ENCODE measurements around the gene USP34.

USP34 gene

DNA sequence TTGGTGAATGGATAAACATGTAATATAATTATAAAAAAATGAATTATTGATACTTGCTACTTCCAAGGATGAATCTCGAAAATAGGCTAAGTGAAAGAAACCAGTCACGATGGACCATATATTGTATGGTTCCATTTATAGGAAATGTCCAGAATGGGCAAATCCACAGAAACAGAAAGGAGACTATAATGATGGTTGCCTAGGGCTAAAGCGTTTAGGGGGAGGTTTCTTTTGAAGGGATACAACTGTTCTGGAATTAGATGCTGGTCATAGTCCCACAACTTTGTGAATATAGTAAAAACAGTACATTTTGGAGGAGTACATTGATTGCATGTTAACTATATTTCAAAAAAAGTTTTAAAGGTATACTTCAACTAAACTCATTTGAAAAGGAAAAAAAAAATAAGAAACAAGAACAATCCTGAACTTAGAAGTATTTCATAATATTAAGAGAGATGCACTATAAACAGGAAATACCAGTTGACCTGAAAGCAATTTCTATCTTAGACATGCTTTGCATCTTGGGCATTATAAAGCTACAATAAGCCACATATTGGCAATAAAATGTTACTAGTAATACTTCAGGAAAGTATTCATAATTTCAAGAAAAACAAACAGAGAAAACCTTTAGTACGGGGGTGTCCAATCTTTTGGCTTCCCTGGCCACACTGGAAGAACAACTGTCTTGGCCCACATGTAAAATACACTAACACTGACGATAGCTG is 178.9 kb downstream of the USP34 start:
- DNase-seq (ENCODE audit: low read depth in 2 of 2), result no peak

DNA sequence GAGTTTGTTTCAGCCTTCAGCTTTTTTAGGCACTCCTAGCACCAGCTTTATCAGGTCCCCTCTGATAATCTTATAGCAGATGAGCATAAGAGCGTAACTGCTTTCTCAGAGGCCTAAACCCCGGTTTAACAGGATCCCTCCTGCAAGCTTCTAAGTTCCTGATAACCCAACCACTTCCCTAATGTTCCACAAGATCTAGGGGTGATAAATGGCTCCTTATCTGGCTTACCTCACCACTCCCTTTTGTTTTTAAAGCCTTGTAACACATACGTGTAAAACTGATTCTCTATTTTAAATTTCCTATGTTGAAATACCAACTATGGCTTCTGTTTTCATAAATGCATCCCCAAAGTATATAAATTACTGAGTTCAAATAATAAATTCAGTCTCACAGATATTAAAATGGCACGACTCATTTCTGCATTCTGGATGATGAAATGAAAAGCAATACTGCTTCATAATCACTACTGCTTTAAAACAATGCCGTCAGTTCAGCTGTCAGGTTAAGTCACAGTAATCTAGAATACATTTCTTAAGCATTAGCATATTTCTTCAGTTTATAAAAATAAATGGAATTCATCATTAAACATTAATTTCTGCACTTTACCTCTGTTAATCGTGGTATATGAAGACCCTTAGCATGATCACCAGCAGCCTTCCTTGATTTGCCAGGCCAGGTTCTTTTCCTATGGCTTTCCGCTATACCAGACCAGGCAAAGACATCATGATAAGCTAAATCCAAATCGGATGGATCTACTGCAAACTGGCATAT is 182.6 kb downstream of the USP34 start:
- DNase-seq (ENCODE audit: low read depth in 2 of 2), result no peak

DNA sequence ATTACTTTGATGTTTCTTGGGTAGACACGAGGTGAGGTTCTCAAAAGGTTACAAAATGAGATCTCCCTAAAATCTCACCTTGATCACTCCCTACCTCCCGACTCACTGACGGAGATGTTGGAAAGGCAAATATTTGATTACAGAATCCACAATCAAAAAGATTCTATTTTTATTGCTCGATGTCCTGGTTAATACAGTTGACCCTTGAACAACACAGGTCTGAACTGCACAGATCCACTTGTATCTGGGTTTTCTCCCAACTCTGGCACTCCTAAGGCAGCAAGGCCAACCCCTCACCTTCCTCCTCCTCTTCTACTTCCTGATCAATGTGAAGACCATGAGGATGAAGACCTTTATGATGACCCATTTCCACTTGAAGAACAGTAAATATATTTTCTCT is 183.6 kb downstream of the USP34 start:
- no peak for DNase-seq (ENCODE audit: low read depth in 2 of 2)

DNA sequence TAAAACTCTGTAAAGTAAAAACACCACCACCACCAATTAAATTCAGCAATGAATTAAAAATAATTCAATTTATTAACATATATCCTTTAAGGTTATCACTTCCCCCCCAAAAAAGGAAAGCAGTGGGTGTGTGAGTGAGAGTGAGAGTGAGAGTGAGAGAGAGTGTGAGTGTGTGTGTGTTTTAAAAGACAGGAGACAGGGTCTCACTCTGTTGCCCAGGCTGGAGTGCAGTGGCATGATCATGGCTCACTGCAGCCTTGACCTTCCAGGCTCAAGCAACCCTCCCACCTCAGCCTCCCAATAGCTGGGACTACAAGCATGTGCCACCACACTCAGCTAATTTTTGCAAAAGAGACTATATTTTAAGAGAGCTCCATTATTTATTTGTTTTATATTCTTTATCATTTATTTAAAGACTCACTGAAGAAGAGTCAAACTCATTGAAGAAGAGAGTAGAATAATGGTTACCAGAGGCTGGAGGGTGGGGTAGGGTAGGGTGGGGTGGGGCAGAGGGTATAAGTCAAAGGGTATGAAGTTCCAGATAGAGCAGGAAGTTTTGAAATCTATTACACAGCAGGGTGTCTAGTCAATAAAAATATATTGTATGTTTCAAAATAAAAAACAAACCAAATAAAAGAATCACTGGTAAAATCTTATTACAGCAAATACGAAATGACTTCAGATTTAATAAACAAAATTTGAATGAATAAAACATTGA is 187.3 kb downstream of the USP34 start:
- no peak for DNase-seq (ENCODE audit: low read depth in 2 of 2)

DNA sequence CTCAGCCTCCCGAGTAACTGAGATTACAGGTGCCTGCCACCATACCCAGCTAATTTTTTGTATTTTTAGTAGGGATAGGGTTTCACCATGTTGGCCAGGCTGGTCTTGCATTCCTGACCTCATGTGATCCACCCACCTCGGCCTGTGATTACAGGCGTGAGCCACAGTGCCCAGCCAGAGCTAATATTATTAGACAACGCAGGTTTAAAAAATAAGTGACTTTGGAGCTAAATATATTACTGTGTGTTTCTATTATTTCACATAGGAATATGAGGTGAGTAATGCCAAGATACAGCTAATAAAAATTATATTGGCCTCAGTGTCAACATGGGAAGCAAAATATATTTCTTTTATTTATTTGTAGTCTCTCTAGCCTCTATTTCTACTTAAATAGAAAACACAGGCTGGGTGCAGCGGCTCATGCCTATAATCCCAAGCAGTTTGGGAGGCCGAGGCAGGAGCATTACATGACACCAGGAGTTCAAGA is 188.7 kb downstream of the USP34 start:
- DNase-seq (ENCODE audit: low read depth in 2 of 2), result no peak

DNA sequence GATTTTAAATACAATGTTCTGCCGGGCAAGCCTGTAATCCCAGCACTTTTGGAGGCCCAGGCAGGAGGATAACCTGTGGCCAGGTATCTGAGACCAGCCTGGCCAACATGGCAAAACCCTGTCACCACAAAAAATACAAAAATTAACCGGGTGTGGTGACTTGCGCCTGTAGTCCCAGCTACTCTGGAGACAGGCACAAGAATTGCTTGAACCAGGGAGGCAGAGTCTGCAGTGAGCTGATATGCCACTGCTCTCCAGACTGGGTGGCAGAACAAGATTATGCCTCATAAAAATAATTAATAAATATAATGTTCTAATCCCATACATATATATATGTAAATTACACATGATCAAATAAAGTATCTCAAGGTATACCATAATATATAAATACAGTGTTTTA is 189.6 kb downstream of the USP34 start:
- DNase-seq (ENCODE audit: low read depth in 2 of 2), result no peak

DNA sequence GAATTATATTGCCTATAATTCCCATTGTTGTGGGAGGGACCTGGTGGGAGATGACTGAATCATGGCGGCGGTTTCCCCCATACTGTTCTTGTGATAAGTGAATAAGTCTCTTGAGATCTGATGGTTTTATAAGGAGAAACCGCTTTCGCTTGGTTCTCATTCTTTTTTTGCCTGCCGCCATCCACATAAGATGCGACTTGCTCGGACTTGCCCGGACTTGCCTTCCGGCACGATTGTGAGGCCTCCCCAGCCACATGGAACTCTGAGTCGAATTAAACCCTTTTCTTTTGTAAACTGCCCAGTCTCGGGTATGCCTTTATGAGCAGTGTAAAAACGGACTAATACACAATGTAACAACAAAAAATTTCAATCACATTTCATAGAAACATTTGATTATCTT is 193.1 kb downstream of the USP34 start:
- no peak for DNase-seq (ENCODE audit: low read depth in 2 of 2)

DNA sequence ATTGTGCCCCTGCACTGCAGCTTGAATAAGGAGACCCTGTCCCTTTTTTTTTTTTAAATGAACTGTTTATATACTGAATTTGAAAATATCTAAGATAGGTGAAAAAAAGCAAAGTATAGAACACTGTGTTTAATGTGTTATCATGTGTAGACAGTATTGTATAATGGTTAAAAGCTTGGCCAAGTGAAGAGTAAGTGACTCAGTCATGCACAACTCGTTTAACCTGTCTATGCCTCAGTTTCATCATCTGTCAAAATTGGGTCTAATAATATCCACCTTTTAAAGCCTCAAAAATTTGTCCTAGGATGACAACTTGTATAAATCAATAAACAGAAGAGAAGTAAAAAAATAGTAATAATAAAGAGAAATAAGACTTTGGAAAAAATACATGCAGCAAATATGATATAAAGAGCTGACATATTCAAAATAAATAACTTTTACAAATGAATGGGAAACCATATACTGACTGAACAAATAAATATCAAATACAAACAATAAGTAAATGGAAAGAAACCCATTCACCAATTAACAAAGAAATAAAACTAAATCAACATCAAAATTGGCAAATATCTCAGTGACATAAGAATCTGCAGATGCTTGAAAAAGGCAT is 195.2 kb downstream of the USP34 start:
- DNase-seq (ENCODE audit: low read depth in 2 of 2), result no peak

DNA sequence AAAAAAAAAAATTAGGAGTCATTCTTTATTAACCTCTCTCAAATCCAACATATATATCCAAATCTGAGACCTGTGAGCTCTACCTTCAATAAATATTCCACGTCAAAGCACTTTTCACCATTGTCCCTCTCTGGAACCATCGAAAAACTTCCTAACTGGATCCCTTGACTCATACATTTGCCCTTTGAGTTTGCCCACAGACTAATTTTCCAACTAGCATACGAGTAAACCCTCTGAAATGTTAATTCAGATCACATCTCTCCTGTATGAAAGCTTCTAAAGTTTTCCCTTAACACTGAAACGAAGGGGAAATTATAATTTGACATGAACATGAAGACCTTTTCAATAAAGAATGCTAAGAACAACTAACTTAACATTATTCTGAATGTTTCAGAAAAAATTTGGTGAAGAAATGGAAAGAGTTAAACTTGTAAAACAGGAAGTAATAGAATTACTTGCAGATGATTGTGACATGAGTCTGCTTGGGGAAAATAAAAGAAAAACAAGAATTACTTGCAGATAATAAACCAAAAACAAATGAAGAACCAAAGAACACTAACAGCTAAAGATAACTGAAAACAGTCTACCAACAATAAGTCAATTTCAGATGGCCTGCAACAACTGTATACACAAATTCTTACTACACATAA is 198.3 kb downstream of the USP34 start:
- no peak for DNase-seq (ENCODE audit: low read depth in 2 of 2)

DNA sequence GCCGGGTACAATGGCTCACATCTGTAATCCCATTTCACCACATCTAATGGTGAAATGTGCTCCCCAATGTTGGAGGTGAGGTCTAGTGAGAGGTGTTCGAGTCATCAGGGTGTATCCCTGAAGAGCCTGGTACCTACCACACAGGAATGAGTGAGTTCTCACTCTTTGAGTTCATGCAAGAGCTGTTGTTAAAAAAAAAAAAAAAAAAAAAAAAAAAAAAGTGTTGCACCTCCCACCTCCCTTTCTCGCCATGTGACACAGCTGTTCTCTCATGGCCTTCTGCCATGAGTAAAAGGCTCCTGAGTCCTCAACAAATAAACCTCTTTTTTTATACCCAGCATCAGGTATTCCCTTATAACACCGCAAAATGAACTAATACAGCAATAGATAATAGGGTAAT is 202.6 kb downstream of the USP34 start:
- no peak for DNase-seq (ENCODE audit: low read depth in 2 of 2)

DNA sequence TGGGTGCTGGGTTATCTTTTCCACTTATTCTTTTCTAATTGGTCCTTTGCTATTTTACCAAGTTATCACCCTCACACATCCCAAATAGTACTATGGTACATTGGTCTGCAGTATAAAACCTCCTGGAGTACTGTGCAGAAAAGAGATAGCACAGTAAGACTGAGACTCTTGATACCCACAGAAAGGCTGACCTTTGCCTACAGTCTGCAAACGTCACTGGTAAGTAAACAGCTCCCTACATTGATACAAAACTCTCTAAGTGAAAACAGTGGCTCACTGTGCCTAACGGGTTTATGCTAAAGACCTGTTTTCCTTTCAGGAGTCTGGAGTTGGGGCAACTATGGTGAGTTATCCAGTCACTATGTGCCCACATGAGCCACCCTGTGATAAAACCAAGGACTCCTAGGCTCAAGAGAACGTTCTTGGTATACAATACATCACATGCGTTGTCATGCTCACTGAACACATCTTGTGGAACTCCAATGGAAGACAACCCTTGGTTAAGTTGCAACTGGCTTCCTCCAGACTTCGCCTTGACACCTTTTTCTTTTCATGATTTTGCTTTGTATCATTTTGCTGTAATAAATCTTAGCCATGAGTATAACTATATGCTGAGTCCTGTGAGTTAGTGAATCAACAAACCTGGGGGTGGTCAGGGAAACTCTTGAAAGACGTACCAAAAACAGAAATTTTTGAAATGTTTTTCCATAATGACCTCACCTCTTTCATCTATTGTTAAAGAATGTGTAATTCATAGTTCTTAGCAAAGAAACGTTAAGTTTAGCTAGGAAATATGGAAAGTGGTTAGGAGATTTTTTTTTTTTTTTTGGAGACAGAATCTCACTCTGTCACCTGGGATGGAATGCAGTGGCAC is 204.0 kb downstream of the USP34 start:
- DNase-seq (ENCODE audit: low read depth in 2 of 2), result no peak

DNA sequence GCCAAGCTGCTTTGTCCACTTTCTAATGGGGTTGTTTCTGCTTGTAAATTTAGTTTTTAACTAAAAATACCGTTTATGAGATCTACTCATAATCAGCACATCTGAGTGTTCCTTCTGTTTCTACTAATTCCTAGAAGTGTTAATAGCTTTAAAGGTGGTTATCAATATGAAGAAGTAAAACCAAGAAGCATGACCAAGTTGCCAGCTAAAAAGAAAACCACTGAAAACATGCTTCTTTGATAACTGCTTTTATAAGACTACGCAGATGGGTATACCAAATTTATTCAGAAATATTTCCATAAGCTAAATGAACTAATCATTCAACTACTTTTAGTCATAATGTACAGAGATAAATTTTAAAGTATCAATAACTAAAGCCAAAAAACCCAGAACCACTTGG is 207.1 kb downstream of the USP34 start:
- no peak for DNase-seq (ENCODE audit: low read depth in 2 of 2)

DNA sequence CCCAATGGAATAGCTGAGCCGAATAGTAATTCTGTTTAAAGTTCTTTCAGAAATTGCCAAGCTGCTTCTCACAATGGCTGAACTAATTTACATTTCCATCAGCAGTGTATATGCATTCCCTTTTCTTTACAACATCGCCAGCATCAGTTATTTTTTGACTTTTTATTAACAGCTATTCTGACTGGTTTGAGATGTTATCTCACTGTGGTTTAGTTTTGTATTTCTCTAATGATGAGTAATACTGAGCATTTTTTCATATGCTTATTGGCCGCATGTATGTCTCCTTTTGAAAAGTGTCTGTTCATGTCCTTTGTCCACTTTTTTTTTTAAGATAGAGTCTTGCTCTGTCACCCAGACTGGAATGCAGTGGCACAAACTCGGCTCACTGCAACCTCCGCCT is 208.2 kb downstream of the USP34 start:
- no peak for DNase-seq (ENCODE audit: low read depth in 2 of 2)

DNA sequence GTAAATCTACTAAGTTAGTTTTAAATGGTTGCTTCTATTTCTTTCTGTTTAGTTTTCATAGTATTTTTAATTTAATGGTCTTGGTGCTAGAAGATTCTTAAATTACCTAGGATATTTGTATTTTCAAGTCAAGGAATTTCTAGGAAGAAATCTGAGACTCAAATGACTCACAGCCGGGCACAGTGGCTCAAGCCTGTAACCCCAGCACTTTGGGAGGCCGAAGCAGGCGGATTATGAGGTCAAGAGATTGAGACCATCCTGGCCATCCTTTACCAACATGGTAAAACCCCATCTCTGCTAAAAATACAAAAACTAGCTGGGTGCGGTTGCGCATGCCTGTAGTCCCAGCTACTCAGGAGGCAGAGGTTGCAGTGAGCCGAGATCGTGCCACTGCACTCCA is 213.4 kb downstream of the USP34 start:
- no peak for DNase-seq (ENCODE audit: low read depth in 2 of 2)

DNA sequence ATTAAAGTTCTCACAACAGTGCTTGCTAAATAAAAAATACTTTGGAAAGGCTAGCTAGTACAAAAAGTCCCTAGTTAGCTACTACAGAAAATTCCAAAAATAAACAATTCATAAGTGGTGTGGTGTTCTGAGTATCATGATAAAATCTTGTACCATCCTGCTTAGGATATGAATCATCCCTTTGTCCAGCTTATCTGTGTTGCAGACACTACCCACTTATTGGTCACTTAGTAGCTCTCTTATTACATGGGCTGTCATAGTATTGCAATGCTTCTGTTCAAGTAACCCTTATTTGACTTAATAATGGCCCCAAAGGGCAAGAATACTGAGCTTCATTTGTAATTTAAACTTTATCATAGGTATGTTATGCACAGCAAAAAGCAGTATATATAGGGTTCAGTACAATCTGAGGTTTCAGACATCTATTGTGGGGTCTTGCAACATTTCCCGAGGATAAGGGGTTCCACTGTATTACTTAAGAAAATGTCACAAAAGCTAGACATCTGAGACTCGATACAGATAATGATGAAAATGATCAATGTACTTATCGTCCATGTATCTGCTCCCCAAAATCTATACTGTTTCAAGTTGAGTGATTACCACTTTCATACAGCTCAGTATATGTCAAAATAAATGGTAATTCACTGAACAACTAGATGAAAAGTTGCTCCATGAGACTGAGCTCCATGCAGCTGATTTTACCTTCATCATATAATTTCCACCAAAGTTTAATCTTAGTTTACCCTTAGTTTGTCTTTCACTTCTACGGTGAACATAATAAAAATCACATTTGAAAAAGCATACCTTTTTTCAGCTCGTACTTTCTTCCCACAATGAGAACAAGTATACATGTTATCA is 215.1 kb downstream of the USP34 start:
- no peak for DNase-seq (ENCODE audit: low read depth in 2 of 2)

DNA sequence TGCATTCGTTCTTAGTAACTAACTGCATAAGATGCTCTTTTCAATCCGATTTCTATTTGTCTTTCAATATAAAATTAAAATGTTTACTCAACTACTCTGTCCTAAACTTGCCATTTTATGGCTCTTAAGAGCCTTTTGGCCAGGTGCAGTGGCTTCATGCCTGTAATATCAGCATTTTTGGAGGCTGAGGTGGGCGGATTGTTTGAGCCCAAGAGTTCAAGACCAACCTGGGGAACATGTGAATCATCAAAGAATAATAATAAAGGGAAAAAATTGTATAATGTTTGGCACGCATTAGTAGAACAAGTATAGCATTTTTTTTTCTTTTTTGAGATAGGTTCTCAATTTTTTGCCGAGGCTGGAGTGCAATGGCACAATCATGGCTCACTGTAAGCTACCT is 216.4 kb downstream of the USP34 start:
- DNase-seq (ENCODE audit: low read depth in 2 of 2), result no peak

DNA sequence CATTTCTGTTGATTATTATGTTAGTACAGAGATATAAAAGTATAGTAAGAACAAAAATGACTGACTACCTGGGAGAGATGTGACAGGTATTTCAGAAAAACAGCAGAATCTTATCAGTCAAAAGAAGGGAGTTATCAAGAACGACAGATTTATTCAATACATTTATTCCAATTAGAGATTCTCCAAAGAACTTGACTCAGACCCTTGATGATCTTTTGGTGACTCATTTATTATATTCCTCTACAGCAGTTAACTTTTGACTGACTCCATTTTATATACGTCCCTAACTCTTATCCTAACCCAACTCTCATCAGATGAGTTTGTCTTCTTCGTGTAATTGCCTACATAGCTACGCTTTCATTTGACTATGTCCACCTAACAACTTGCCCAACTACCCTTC is 217.8 kb downstream of the USP34 start:
- no peak for DNase-seq (ENCODE audit: low read depth in 2 of 2)

DNA sequence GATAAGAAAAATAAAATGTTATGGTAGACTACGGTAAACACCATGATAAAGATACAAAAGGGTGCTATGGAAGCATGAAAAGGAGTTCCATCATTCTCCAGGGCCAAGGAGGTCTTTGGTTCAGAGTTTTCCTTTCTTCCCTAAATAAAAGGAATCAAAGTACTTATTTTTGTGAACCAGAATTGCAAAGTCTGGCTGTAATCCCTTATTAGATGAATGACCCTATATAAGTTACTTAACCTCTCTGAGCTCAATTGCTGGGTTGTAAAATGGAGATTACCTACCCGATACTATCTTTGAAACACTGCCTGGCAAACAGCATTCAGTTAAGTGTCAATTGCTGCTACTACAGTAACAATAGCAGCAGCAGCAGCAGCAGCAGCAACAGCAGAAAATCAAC is 218.9 kb downstream of the USP34 start:
- DNase-seq (ENCODE audit: low read depth in 2 of 2), result no peak

DNA sequence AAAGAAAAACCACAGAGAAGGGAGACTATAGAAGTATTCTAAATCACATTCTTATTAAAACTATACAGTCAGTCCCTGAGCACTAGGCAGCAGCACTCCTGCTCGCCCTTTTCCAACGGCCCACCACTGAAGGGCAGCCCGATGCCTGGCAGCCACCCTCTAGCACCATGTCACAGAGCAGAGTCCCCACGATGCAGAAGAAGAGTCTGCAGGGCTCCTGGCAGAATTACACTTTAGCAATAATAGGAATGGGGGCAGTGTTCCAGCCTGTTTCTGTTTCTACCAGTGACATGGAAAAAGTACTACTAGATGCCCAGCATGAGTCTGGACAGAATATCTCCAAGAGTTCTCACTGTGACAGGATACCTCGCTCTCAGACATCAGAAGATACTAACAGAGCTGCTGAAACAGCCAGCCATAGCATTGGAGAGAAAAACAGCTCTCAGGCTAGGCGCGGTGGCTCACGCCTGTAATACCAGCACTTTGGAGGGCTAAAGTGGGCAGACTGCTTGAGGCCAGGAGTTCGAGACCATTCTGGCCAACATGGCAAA is 221.3 kb downstream of the USP34 start:
- DNase-seq (ENCODE audit: low read depth in 2 of 2), result no peak

Measured in stimulated activated CD4-positive, alpha-beta T cell treated with anti-CD3 and anti-CD28 coated beads, Interleukin-15, amount 100 ng/mL, for 48 hours (primary cell).